ENCODE data around the gene STARD13.

The STARD13 gene

GRCh38 chr13:33287142-33287882, 1.8 kb upstream of the STARD13 start:
- H3K9me3 ChIP-seq (ENCODE audit: control insufficient read depth in 5 of 5, low read length in 5 of 5), result no peaks in the 10 kb centered on the region
- no peak overlapping the region for H3K9ac ChIP-seq (ENCODE audit: low read length in 5 of 5)
- peaks cover 0 to 53% (median 42%) of the 10 kb centered on the region in 5 donors for H3K4me1 ChIP-seq (ENCODE audit: control insufficient read depth in 5 of 5, insufficient read depth in 5 of 5, low read length in 5 of 5)
- no peaks in the 10 kb centered on the region for H3K27me3 ChIP-seq (ENCODE audit: control insufficient read depth in 5 of 5, insufficient read depth in 4 of 5, low read length in 5 of 5)
- no peaks in the 10 kb centered on the region for H3K36me3 ChIP-seq (ENCODE audit: control insufficient read depth in 5 of 5, insufficient read depth in 5 of 5, low read length in 5 of 5)
- no peak overlapping the region for H3K4me3 ChIP-seq (ENCODE audit: low read depth in 1 of 5, low read length in 5 of 5)
- H3K27ac ChIP-seq (ENCODE audit: low read depth, low read length), result peak overlapping the region; percentile 98

GRCh38 chr13:33286128-33286527, 573 bp upstream of the STARD13 start:
- Histone ChIP-seq H3K9me3 (ENCODE audit: control insufficient read depth in 5 of 5, low read length in 5 of 5) (no peaks in the 10 kb centered on the region), H3K9ac (ENCODE audit: low read length in 5 of 5) (peak overlapping the region; percentile 57 to 98 (median 88)), H3K27me3 (ENCODE audit: control insufficient read depth in 5 of 5, insufficient read depth in 4 of 5, low read length in 5 of 5) (no peaks in the 10 kb centered on the region), H3K4me3 (ENCODE audit: low read depth in 1 of 5, low read length in 5 of 5) (peak overlapping the region; percentile 85 to 99 (median 99)), H3K4me1 (ENCODE audit: control insufficient read depth in 5 of 5, insufficient read depth in 5 of 5, low read length in 5 of 5) (peaks cover 0 to 57% (median 48%) of the 10 kb centered on the region in 5 donors), H3K36me3 (ENCODE audit: control insufficient read depth in 5 of 5, insufficient read depth in 5 of 5, low read length in 5 of 5) (no peaks in the 10 kb centered on the region), H3K27ac (ENCODE audit: low read depth, low read length) (peak overlapping the region; percentile 98)

- peak overlapping the region; percentile 83 to 98 (median 96) for H3K9ac ChIP-seq (ENCODE audit: low read length in 5 of 5)
- peak overlapping the region; percentile 98 for H3K27ac ChIP-seq (ENCODE audit: low read depth, low read length)
- peaks cover 2 to 55% (median 47%) of the 10 kb centered on the region in 5 donors for H3K4me1 ChIP-seq (ENCODE audit: control insufficient read depth in 5 of 5, insufficient read depth in 5 of 5, low read length in 5 of 5)
- no peaks in the 10 kb centered on the region for H3K9me3 ChIP-seq (ENCODE audit: control insufficient read depth in 5 of 5, low read length in 5 of 5)
- peak overlapping the region; percentile 85 to 99 (median 99) for H3K4me3 ChIP-seq (ENCODE audit: low read depth in 1 of 5, low read length in 5 of 5)
- no peaks in the 10 kb centered on the region for H3K27me3 ChIP-seq (ENCODE audit: control insufficient read depth in 5 of 5, insufficient read depth in 4 of 5, low read length in 5 of 5)
- no peaks in the 10 kb centered on the region for H3K36me3 ChIP-seq (ENCODE audit: control insufficient read depth in 5 of 5, insufficient read depth in 5 of 5, low read length in 5 of 5)
These were observed 639 bp downstream of the STARD13 start for GRCh38 chr13:33284916-33285315.

GRCh38 chr13:33284031-33284430, 1.5 kb downstream of the STARD13 start:
- Histone ChIP-seq H3K4me1 (ENCODE audit: control insufficient read depth in 5 of 5, insufficient read depth in 5 of 5, low read length in 5 of 5) (peaks cover 4 to 63% (median 50%) of the 10 kb centered on the region in 5 donors), H3K36me3 (ENCODE audit: control insufficient read depth in 5 of 5, insufficient read depth in 5 of 5, low read length in 5 of 5) (no peaks in the 10 kb centered on the region), H3K27me3 (ENCODE audit: control insufficient read depth in 5 of 5, insufficient read depth in 4 of 5, low read length in 5 of 5) (no peaks in the 10 kb centered on the region), H3K4me3 (ENCODE audit: low read depth in 1 of 5, low read length in 5 of 5) (peak overlapping the region; percentile 85 to 99 (median 99)), H3K27ac (ENCODE audit: low read depth, low read length) (peak overlapping the region; percentile 98), H3K9me3 (ENCODE audit: control insufficient read depth in 5 of 5, low read length in 5 of 5) (no peaks in the 10 kb centered on the region), H3K9ac (ENCODE audit: low read length in 5 of 5) (peak overlapping the region in 4 of 5 donors; percentile 83 to 98 (median 92))

GRCh38 chr13:33283195-33283911, 2.2 kb downstream of the STARD13 start:
- Histone ChIP-seq H3K27me3 (ENCODE audit: control insufficient read depth in 5 of 5, insufficient read depth in 4 of 5, low read length in 5 of 5) (no peaks in the 10 kb centered on the region), H3K4me1 (ENCODE audit: control insufficient read depth in 5 of 5, insufficient read depth in 5 of 5, low read length in 5 of 5) (peaks cover 4 to 69% (median 57%) of the 10 kb centered on the region in 5 donors), H3K27ac (ENCODE audit: low read depth, low read length) (peak overlapping the region; percentile 98), H3K9me3 (ENCODE audit: control insufficient read depth in 5 of 5, low read length in 5 of 5) (no peaks in the 10 kb centered on the region), H3K4me3 (ENCODE audit: low read depth in 1 of 5, low read length in 5 of 5) (peak overlapping the region; percentile 85 to 99 (median 99)), H3K9ac (ENCODE audit: low read length in 5 of 5) (peak overlapping the region in 3 of 5 donors; percentile 6 to 97 (median 88)), H3K36me3 (ENCODE audit: control insufficient read depth in 5 of 5, insufficient read depth in 5 of 5, low read length in 5 of 5) (no peaks in the 10 kb centered on the region)

- H3K27me3 ChIP-seq (ENCODE audit: control insufficient read depth in 5 of 5, insufficient read depth in 4 of 5, low read length in 5 of 5), result no peaks in the 10 kb centered on the region
- H3K4me3 ChIP-seq (ENCODE audit: low read depth in 1 of 5, low read length in 5 of 5), result peak overlapping the region in 2 of 5 donors; percentile 25 to 32
- peaks cover 4 to 75% (median 69%) of the 10 kb centered on the region in 5 donors for H3K4me1 ChIP-seq (ENCODE audit: control insufficient read depth in 5 of 5, insufficient read depth in 5 of 5, low read length in 5 of 5)
- H3K27ac ChIP-seq (ENCODE audit: low read depth, low read length), result peak overlapping the region; percentile 98
- H3K9me3 ChIP-seq (ENCODE audit: control insufficient read depth in 5 of 5, low read length in 5 of 5), result no peaks in the 10 kb centered on the region
- no peaks in the 10 kb centered on the region for H3K36me3 ChIP-seq (ENCODE audit: control insufficient read depth in 5 of 5, insufficient read depth in 5 of 5, low read length in 5 of 5)
- H3K9ac ChIP-seq (ENCODE audit: low read length in 5 of 5), result no peak overlapping the region
These were observed 3.5 kb downstream of the STARD13 start for GRCh38 chr13:33281951-33282595.

GRCh38 chr13:33280923-33281322, 4.6 kb downstream of the STARD13 start:
- H3K4me1 ChIP-seq (ENCODE audit: control insufficient read depth in 5 of 5, insufficient read depth in 5 of 5, low read length in 5 of 5), result peaks cover 4 to 75% (median 71%) of the 10 kb centered on the region in 5 donors
- peak overlapping the region; percentile 98 for H3K27ac ChIP-seq (ENCODE audit: low read depth, low read length)
- H3K9ac ChIP-seq (ENCODE audit: low read length in 5 of 5), result peak overlapping the region in 1 of 5 donors; percentile 31
- no peaks in the 10 kb centered on the region for H3K9me3 ChIP-seq (ENCODE audit: control insufficient read depth in 5 of 5, low read length in 5 of 5)
- H3K4me3 ChIP-seq (ENCODE audit: low read depth in 1 of 5, low read length in 5 of 5), result no peak overlapping the region
- no peaks in the 10 kb centered on the region for H3K27me3 ChIP-seq (ENCODE audit: control insufficient read depth in 5 of 5, insufficient read depth in 4 of 5, low read length in 5 of 5)
- H3K36me3 ChIP-seq (ENCODE audit: control insufficient read depth in 5 of 5, insufficient read depth in 5 of 5, low read length in 5 of 5), result no peaks in the 10 kb centered on the region

GRCh38 chr13:33280279-33280905, 5.2 kb downstream of the STARD13 start:
- no peaks in the 10 kb centered on the region for H3K9me3 ChIP-seq (ENCODE audit: control insufficient read depth in 5 of 5, low read length in 5 of 5)
- H3K4me3 ChIP-seq (ENCODE audit: low read depth in 1 of 5, low read length in 5 of 5), result no peak overlapping the region
- H3K9ac ChIP-seq (ENCODE audit: low read length in 5 of 5), result peak overlapping the region in 3 of 5 donors; percentile 16 to 31 (median 29)
- no peaks in the 10 kb centered on the region for H3K36me3 ChIP-seq (ENCODE audit: control insufficient read depth in 5 of 5, insufficient read depth in 5 of 5, low read length in 5 of 5)
- H3K27ac ChIP-seq (ENCODE audit: low read depth, low read length), result peak overlapping the region; percentile 98
- peaks cover 4 to 77% (median 75%) of the 10 kb centered on the region in 5 donors for H3K4me1 ChIP-seq (ENCODE audit: control insufficient read depth in 5 of 5, insufficient read depth in 5 of 5, low read length in 5 of 5)
- no peaks in the 10 kb centered on the region for H3K27me3 ChIP-seq (ENCODE audit: control insufficient read depth in 5 of 5, insufficient read depth in 4 of 5, low read length in 5 of 5)

- peaks cover 4 to 76% (median 74%) of the 10 kb centered on the region in 5 donors for H3K4me1 ChIP-seq (ENCODE audit: control insufficient read depth in 5 of 5, insufficient read depth in 5 of 5, low read length in 5 of 5)
These were observed 5.9 kb downstream of the STARD13 start for GRCh38 chr13:33279414-33280278.

More at GRCh38 chr13:33279414-33280278, 5.9 kb downstream of the STARD13 start:
- H3K27me3 ChIP-seq (ENCODE audit: control insufficient read depth in 5 of 5, insufficient read depth in 4 of 5, low read length in 5 of 5), result no peaks in the 10 kb centered on the region
- H3K4me3 ChIP-seq (ENCODE audit: low read depth in 1 of 5, low read length in 5 of 5), result no peak overlapping the region
- no peaks in the 10 kb centered on the region for H3K36me3 ChIP-seq (ENCODE audit: control insufficient read depth in 5 of 5, insufficient read depth in 5 of 5, low read length in 5 of 5)
- no peaks in the 10 kb centered on the region for H3K9me3 ChIP-seq (ENCODE audit: control insufficient read depth in 5 of 5, low read length in 5 of 5)
- H3K27ac ChIP-seq (ENCODE audit: low read depth, low read length), result peak overlapping the region; percentile 98
- peak overlapping the region in 3 of 5 donors; percentile 13 to 60 (median 35) for H3K9ac ChIP-seq (ENCODE audit: low read length in 5 of 5)

Data from subcutaneous abdominal adipose tissue (tissue), 5 donors.